Activated B cell treated with CpG ODN at 0.5 μM for 24 hours (primary cell): ENCODE data around the gene PCP2. TPM values are rescaled to one million over a fixed set of nuclear protein-coding genes. Genes with fewer than 3 reads are reported as not detected.

Source experiments
- ATAC-seq: fragments of 200-7000 bp; cut with Tn5 transposase; one replicate; pipeline ENCODE4 v1.10.0; 2021; ENCODE audit warnings: low read depth, mild to moderate bottlenecking, moderate library complexity
- CTCF ChIA-PET: fragments of 350-600 bp; sonication (Branson Sonifier 250); formaldehyde crosslinking; loops from one replicate; lab custom pipeline; 2021; ENCODE audit warnings: antibody characterized with exemption; lab: Charles Lee
- POLR2A ChIA-PET: fragments of 350-600 bp; sonication (Branson Sonifier 250); formaldehyde crosslinking; loops from one replicate; lab custom pipeline; 2021; ENCODE audit warnings: antibody characterized with exemption; lab: Charles Lee
- DNase-seq: peaks from one replicate; pipeline ENCODE4 v3.0.0; 2022
- H3K27ac Mint-ChIP-seq: one replicate; pipeline ENCODE4 v1.8.0; 2020; ENCODE audit warnings: mixed read lengths
- H3K27me3 Mint-ChIP-seq: one replicate; pipeline ENCODE4 v1.8.0; 2021; ENCODE audit warnings: mixed read lengths
- H3K36me3 Mint-ChIP-seq: one replicate; pipeline ENCODE4 v1.8.0; 2021; ENCODE audit warnings: low read depth, mixed read lengths
- H3K4me1 Mint-ChIP-seq: one replicate; pipeline ENCODE4 v1.8.0; 2021; ENCODE audit warnings: mixed read lengths
- H3K4me3 Mint-ChIP-seq: one replicate; pipeline ENCODE4 v1.8.0; 2020; ENCODE audit warnings: mild to moderate bottlenecking, mixed read lengths
- H3K9me3 Mint-ChIP-seq: one replicate; pipeline ENCODE4 v1.8.0; 2020; ENCODE audit warnings: mixed read lengths
- intact Hi-C: fragments of 100-400 bp; cut with micrococcal nuclease; formaldehyde crosslinking; loops from one replicate; pipeline ENCODE4 v1.15.1; 2024
- total RNA-seq: library from RNA; stranded (reverse); gene quantifications from 2 replicates; pipeline ENCODE4 v1.2.3, GENCODE V29; 2022
- TF ChIP-seq, protein P1 (sequence below): fragments of 200-600 bp; IDR thresholded peaks from one replicate; pipeline ENCODE4 v1.8.0; 2022; ENCODE audit warnings: antibody characterized with exemption, mild to moderate bottlenecking

The PCP2 gene
- total RNA-seq, 1 donor from 2014 or later = 2.1 TPM

- DNase-seq (no peak), ATAC-seq (no peak)
- ChIA-PET POLR2A (interaction anchor here (0.8 kb wide), 1 partner anchor 14 kb away, joined by 5 read pairs; no protein-coding TSS in a partner anchor), CTCF (no interaction called here)
- H3K27ac Mint-ChIP-seq = no peak overlapping the region
- intact Hi-C loops = no loop called here
- TF ChIP-seq, protein P1, sequence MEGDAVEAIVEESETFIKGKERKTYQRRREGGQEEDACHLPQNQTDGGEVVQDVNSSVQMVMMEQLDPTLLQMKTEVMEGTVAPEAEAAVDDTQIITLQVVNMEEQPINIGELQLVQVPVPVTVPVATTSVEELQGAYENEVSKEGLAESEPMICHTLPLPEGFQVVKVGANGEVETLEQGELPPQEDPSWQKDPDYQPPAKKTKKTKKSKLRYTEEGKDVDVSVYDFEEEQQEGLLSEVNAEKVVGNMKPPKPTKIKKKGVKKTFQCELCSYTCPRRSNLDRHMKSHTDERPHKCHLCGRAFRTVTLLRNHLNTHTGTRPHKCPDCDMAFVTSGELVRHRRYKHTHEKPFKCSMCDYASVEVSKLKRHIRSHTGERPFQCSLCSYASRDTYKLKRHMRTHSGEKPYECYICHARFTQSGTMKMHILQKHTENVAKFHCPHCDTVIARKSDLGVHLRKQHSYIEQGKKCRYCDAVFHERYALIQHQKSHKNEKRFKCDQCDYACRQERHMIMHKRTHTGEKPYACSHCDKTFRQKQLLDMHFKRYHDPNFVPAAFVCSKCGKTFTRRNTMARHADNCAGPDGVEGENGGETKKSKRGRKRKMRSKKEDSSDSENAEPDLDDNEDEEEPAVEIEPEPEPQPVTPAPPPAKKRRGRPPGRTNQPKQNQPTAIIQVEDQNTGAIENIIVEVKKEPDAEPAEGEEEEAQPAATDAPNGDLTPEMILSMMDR = no peak
- peaks cover 8% of the 10 kb centered on the region for H3K4me1 Mint-ChIP-seq
- no peak overlapping the region for H3K4me3 Mint-ChIP-seq
- no peaks in the 10 kb centered on the region for H3K9me3 Mint-ChIP-seq
- no peaks in the 10 kb centered on the region for H3K27me3 Mint-ChIP-seq
- peaks cover 71% of the 10 kb centered on the region for H3K36me3 Mint-ChIP-seq
These were observed 10.4 kb downstream of the PCP2 start for GRCh38 chr19:7622933-7623685.

DNA sequence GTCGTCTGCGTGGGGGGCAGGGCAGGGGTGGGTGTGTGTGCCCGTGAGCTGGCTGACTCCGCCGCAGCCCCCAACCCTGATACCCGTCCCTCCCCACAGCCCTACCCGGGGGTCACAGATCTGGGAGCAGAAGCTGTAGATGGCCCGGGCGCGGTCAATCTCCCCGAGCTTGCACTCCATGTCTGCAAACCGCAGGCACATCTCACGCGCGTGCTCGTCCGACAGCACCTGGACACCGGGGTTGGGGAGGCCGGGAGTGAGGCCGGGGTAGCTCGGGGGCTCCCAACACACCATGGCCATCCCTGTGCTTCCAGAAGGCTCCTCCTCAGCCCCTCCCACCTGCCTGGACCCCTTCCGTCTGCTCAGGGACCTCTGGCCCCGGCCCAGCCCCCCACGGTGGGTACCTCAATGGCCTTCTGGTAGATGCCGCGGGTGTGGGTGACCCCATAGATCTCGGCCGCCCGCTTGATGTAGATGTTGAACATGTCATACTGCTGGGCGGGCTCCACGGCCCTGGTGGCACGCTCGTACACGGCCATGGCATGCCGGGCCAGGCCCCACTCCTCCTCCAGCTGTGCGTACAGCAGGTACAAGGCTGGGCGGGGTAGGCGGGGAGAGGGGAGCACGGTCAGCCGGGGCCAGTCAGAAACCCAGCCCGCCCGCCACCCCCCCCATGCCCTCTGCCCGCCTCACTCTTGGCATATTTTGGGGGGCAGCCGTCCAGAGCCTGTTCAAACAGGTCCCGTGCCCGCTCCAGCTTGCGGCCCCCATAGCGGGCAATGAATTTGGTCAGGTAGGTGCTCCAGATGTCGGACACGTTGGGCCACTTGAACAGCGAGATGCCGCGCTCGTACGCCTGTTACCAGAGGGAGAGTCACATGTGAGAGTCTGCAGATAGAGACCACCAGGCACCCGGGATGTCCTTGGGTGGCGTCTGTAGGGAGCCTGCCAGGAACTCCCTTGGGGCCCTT, 12.8 kb downstream of the PCP2 start:
- Mint-ChIP-seq H3K27me3 (no peaks in the 10 kb centered on the region), H3K9me3 (no peaks in the 10 kb centered on the region), H3K4me1 (no peaks in the 10 kb centered on the region), H3K36me3 (peaks cover 67% of the 10 kb centered on the region), H3K4me3 (no peak overlapping the region), H3K27ac (no peak overlapping the region)
- ChIA-PET POLR2A (no interaction called here), CTCF (no interaction called here)
- DNase-seq (no peak), ATAC-seq (no peak)
- TF ChIP-seq, protein P1 = no peak
- intact Hi-C loops = no loop called here

DNA sequence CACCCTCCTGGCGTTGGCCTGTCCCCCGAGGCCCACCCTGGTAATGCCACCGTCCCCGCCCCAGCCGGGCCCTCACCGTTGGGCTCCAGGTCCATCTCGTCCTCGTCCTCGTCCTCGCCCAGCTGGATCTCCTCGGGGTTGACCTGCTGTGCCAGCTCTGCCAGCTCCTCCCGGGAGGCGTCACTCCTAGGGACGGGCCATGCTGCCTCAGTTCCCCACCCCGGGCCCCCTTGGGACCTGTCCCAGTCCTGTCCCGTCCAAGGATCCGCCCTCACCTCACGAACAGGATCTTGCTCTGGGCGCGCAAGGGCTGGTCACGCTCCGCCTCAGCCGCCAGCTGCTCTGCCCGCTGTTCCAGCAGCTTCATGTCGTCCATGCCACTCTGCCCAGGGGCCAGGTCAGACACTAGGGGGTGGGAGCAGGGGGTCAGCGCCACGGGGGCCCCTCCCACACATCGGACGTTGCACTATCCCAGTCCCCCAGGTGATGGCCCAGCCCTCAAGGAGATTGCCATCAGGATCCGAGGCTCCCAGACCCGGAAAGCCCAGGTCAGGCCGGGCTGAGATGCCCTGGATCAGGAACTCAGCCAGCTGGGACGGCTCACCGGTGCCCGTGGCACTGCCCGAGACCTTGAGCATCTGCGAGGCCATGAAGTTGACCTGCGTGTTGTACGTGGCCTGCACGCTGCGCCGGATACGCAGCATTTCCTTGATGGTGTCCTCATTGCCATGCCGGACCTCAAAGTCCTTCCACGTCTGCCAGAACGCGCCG, 13.7 kb downstream of the PCP2 start:
- TF ChIP-seq, protein P1 = no peak
- Mint-ChIP-seq H3K27ac (no peak overlapping the region), H3K36me3 (peaks cover 61% of the 10 kb centered on the region), H3K9me3 (no peaks in the 10 kb centered on the region), H3K4me3 (no peak overlapping the region), H3K27me3 (no peaks in the 10 kb centered on the region), H3K4me1 (no peaks in the 10 kb centered on the region)
- ATAC-seq (no peak), DNase-seq (no peak)
- intact Hi-C loops = no loop called here
- POLR2A ChIA-PET = no interaction called here
- CTCF ChIA-PET = no interaction called here

GRCh38 chr19:7618771-7619510, 14.6 kb downstream of the PCP2 start:
- H3K9me3 Mint-ChIP-seq = no peaks in the 10 kb centered on the region
- H3K4me1 Mint-ChIP-seq = no peaks in the 10 kb centered on the region
- no peaks in the 10 kb centered on the region for H3K27me3 Mint-ChIP-seq
- DNase-seq (no peak), ATAC-seq (no peak)
- no peak overlapping the region for H3K27ac Mint-ChIP-seq
- CTCF ChIA-PET = no interaction called here
- TF ChIP-seq, protein P1 = no peak
- no peak overlapping the region for H3K4me3 Mint-ChIP-seq
- peaks cover 55% of the 10 kb centered on the region for H3K36me3 Mint-ChIP-seq
- POLR2A ChIA-PET = no interaction called here
- intact Hi-C loops = no loop called here
